HepG2 (cell line): ENCODE results near the gene TPI1. TPM values are rescaled to one million over a fixed set of nuclear protein-coding genes. Genes with fewer than 3 reads are reported as not detected.

ENCODE experiments used
- ARID2 ChIP-seq: sonication (generic); formaldehyde crosslinking; IDR thresholded peaks from 2 replicates; pipeline ENCODE4 v1.8.1; 2022; ENCODE audit warnings: mild to moderate bottlenecking, missing genetic modification reagents, borderline replicate concordance
- BHLHE40 ChIP-seq: IDR thresholded peaks from 2 replicates; pipeline ENCODE4 v1.6.1; 2011; ENCODE audit warnings: low read length, improper control_type of control experiment
- CEBPG ChIP-seq: IDR thresholded peaks from 2 replicates; pipeline ENCODE4 v1.6.1; 2016
- GATAD2A ChIP-seq: IDR thresholded peaks from 2 replicates; pipeline ENCODE4 v1.6.1; 2016
- HMG20A ChIP-seq: IDR thresholded peaks from 2 replicates; pipeline ENCODE4 v1.6.1; 2016; ENCODE audit warnings: borderline replicate concordance
- HMG20B ChIP-seq: conservative IDR thresholded peaks from 2 replicates; pipeline ENCODE4 v1.6.1; 2016; ENCODE audit warnings: missing genetic modification reagents, missing compliant biosample characterization
- HNF4A ChIP-seq: sonication (generic); formaldehyde crosslinking; IDR thresholded peaks from 2 replicates; pipeline ENCODE4 v1.4.0; 2020; ENCODE audit warnings: missing genetic modification reagents
- HOXA5 ChIP-seq: sonication (generic); formaldehyde crosslinking; IDR thresholded peaks from 2 replicates; pipeline ENCODE4 v1.4.0; 2020; ENCODE audit warnings: missing genetic modification reagents
- IKZF5 ChIP-seq: IDR thresholded peaks from 2 replicates; pipeline ENCODE4 v1.6.1; 2018; ENCODE audit warnings: missing genetic modification reagents, mild to moderate bottlenecking, missing compliant biosample characterization
- KLF15 ChIP-seq: sonication (generic); formaldehyde crosslinking; IDR thresholded peaks from 2 replicates; pipeline ENCODE4 v1.8.1; 2023; ENCODE audit warnings: borderline replicate concordance, mild to moderate bottlenecking, inconsistent platforms, missing genetic modification reagents, mixed read lengths
- NAIF1 ChIP-seq: sonication (generic); formaldehyde crosslinking; IDR thresholded peaks from 2 replicates; pipeline ENCODE4 v1.5.0; 2020; ENCODE audit warnings: mild to moderate bottlenecking, missing genetic modification reagents, borderline replicate concordance
- PATZ1 ChIP-seq: sonication (generic); formaldehyde crosslinking; IDR thresholded peaks from 2 replicates; pipeline ENCODE4 v1.4.0; 2020; ENCODE audit warnings: missing genetic modification reagents
- RFXANK ChIP-seq: IDR thresholded peaks from 2 replicates; pipeline ENCODE4 v1.6.1; 2016
- SAFB2 ChIP-seq: sonication (generic); formaldehyde crosslinking; IDR thresholded peaks from 2 replicates; pipeline ENCODE4 v1.5.1; 2020; ENCODE audit warnings: missing genetic modification reagents, low read depth, mild to moderate bottlenecking, borderline replicate concordance
- ZNF251 ChIP-seq: sonication (generic); formaldehyde crosslinking; IDR thresholded peaks from 2 replicates; pipeline ENCODE4 v1.9.0; 2021; ENCODE audit warnings: mild to moderate bottlenecking, missing genetic modification reagents
- ZNF451 ChIP-seq: sonication (generic); formaldehyde crosslinking; IDR thresholded peaks from 2 replicates; pipeline ENCODE4 v1.5.0; 2020; ENCODE audit warnings: mild to moderate bottlenecking, missing genetic modification reagents
- ZNF75D ChIP-seq: sonication (generic); formaldehyde crosslinking; IDR thresholded peaks from 2 replicates; pipeline ENCODE4 v1.8.1; 2023; ENCODE audit warnings: missing genetic modification reagents, mild to moderate bottlenecking, borderline replicate concordance
- polyA plus RNA-seq, 8 experiments: library from polyadenylated mRNA; depleted of rRNA in 3 of 8; stranded (reverse) in 7 of 8; unstranded in 1 of 8; fragments of >200 nt; fragmentation: Illumina TruSeq in 4 of 8; extraction: Trizol in 4 of 8; gene quantifications; 2 replicates each; pipeline versions ENCODE4 v1.2.1 to v1.2.3, GENCODE V29; 2011 to 2016; ENCODE audit warnings: low read depth in 4 of 8, missing spikeins in 1 of 8, mixed read lengths in 1 of 8; ENCODE audit not compliant: insufficient read depth in 1 of 8
- total RNA-seq, 5 experiments: library from RNA; depleted of rRNA; stranded (reverse); fragments of >200 nt; fragmentation: Illumina TruSeq; extraction: Trizol; gene quantifications; 2 replicates each; pipeline ENCODE4 v1.2.3, GENCODE V29; 2016; ENCODE audit warnings: low read depth in 1 of 5
- TF ChIP-seq, protein P1 (sequence below): sonication (generic); formaldehyde crosslinking; IDR thresholded peaks from 2 replicates; pipeline ENCODE4 v1.4.0; 2020; ENCODE audit warnings: missing genetic modification reagents, borderline replicate concordance
- TF ChIP-seq, protein P2 (sequence below): sonication (generic); formaldehyde crosslinking; conservative IDR thresholded peaks from 2 replicates; pipeline ENCODE4 v1.4.0; 2020; ENCODE audit warnings: missing genetic modification reagents

The TPI1 gene
- total and polyA plus RNA-seq, 2 of the 13 experiments (the other 11 are each of a cell fraction or from before 2014, with no cell fraction given), result 945 to 2,535 TPM

GRCh38 chr12:6851921-6852650 lies 15.2 kb upstream of the TPI1 start, which contains the start of gene USP5 (continued):
- TF ChIP-seq, protein P1, sequence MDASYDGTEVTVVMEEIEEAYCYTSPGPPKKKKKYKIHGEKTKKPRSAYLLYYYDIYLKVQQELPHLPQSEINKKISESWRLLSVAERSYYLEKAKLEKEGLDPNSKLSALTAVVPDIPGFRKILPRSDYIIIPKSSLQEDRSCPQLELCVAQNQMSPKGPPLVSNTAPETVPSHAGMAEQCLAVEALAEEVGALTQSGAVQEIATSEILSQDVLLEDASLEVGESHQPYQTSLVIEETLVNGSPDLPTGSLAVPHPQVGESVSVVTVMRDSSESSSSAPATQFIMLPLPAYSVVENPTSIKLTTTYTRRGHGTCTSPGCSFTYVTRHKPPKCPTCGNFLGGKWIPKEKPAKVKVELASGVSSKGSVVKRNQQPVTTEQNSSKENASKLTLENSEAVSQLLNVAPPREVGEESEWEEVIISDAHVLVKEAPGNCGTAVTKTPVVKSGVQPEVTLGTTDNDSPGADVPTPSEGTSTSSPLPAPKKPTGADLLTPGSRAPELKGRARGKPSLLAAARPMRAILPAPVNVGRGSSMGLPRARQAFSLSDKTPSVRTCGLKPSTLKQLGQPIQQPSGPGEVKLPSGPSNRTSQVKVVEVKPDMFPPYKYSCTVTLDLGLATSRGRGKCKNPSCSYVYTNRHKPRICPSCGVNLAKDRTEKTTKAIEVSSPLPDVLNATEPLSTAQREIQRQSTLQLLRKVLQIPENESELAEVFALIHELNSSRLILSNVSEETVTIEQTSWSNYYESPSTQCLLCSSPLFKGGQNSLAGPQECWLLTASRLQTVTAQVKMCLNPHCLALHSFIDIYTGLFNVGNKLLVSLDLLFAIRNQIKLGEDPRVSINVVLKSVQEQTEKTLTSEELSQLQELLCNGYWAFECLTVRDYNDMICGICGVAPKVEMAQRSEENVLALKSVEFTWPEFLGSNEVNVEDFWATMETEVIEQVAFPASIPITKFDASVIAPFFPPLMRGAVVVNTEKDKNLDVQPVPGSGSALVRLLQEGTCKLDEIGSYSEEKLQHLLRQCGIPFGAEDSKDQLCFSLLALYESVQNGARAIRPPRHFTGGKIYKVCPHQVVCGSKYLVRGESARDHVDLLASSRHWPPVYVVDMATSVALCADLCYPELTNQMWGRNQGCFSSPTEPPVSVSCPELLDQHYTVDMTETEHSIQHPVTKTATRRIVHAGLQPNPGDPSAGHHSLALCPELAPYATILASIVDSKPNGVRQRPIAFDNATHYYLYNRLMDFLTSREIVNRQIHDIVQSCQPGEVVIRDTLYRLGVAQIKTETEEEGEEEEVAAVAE, result no peak; the same call in 1 of the 2 replicates
- TF ChIP-seq IKZF5 (CRISPR knock-in tag), result no peak; the same call in 1 of the 2 replicates
- TF ChIP-seq HNF4A (CRISPR knock-in tag), result no peak
- no peak for TF ChIP-seq ZNF251 (CRISPR knock-in tag)
- no peak; the same call in 1 of the 2 replicates for TF ChIP-seq ZNF451
- TF ChIP-seq ARID2 (CRISPR knock-in tag), result no peak
- TF ChIP-seq HMG20B, result 0 out of 2 replicates have a peak, but pooled peaks have one; percentile 15
- TF ChIP-seq SAFB2, result peak; percentile 66; the same call in 1 of the 2 replicates
- TF ChIP-seq, protein P2, sequence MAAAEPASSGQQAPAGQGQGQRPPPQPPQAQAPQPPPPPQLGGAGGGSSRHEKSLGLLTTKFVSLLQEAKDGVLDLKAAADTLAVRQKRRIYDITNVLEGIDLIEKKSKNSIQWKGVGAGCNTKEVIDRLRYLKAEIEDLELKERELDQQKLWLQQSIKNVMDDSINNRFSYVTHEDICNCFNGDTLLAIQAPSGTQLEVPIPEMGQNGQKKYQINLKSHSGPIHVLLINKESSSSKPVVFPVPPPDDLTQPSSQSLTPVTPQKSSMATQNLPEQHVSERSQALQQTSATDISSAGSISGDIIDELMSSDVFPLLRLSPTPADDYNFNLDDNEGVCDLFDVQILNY, result peak; percentile 9; the same call in 1 of the 2 replicates
- peak; percentile 67 for TF ChIP-seq BHLHE40
- no peak for TF ChIP-seq GATAD2A (CRISPR knock-in tag)
- TF ChIP-seq HOXA5 (CRISPR knock-in tag), result no peak; the same call in 1 of the 2 replicates
- TF ChIP-seq ZNF75D (CRISPR knock-in tag), result no peak
- no peak for TF ChIP-seq KLF15
- TF ChIP-seq NAIF1 (CRISPR knock-in tag), result no peak
- no peak for TF ChIP-seq HMG20A (CRISPR knock-in tag)
- TF ChIP-seq PATZ1 (CRISPR knock-in tag), result no peak; the same call in 1 of the 2 replicates
- TF ChIP-seq RFXANK (CRISPR knock-in tag), result no peak
- no peak for TF ChIP-seq CEBPG (CRISPR knock-in tag)
